ENCODE measurements around the gene DIRAS1.
"Not testable (repeated sequence)": the region's sequence is repeated elsewhere in the genome, so short reads cannot be mapped to it uniquely, and the experiment has no call there.

The DIRAS1 gene

DNA sequence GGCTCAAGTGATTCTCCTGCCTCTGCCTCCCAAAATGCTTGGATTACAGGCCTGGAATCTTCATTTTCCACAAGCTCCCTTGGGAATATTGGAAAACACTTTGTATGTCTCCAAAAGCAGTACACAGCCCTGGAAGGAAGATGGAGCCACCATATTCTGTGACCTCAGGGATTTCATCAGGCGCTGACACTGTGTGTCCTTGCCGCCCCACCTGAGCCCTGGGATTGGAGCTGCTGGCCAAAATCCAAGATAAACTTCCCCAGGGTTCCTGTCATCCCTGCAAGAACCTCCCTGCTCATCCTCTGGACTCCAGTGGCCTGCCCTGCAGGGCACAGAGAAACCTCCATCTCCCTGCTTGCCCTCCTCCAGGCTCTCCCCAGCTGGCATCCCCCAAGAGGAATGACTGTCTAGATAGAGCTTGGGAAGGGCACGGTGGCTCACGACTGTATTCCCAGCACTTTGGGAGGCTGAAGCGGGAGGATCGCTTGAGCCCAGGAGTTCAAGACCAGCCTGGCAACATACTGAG lies 17.4 kb downstream of the DIRAS1 start:
- DNase-seq = no peak

DNA sequence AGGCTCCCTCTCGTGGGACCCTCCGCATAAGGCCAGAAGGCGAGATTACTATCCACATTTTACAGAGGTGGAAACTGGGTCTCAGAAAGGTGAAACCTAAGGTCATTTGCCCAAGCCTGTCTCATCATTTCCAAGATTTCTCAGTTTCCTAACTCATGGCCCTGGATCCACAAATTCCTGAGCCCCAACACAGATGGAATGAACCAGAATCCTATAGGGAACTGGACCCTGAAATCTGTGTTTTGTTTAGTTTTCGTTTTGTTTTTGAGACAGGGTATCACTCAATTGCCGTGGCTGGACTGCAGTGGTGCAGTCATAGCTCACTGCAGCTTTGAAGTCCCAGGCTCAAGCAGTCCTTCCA lies 18.1 kb downstream of the DIRAS1 start:
- DNase-seq = no peak

DNA sequence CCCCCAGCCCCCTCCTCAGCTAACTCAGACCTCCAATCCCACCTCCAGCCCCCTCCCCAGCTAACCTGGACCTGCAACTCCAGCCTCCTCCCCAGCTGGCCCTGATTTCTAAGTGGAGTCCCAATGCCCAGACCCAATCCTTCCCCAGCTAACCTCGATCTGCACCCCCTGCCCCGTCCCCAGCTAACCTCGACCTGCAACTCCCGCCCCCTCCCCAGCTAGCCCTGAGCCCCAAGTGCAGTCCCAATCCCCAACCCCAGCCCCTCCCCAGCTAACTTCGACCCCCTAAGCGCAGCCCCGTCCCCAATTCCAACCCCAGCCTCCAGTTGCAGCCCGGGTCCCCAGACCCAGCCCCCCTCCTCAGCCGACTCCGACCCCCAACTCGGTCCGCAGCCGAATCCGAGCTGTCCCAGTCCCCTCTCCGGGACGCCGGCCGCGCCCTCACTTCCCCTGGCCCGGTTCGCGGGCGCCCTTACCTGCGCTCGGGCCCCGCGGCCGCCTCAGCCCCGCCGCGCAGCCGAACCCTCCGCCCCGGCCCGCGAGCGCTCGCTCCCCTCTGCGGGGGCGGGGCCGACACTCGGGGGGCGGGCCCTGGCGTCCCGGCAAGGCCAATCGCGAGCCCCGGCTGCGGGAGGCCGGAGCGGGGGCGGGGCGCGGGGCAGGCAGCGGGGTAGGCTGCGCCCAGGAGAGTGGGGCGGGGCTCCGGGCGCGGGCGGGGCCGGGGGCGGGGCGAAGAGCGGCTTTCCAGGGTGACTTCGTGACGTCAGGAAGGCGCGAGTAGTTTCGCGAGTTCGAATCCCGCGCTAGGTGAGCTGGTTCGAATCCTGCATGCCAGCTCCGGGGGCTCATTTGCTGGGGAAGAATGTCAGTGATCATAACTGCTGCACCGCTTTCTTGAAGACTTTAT lies 18.7 kb downstream of the DIRAS1 start, which contains the start of gene GNG7:
Gene GNG7 (minus strand): TSS at position 525 of the 907 bp plus-strand sequence. CDS start 182,006 bp downstream, outside the sequence.
- DNase-seq = peak; percentile 95

DNA sequence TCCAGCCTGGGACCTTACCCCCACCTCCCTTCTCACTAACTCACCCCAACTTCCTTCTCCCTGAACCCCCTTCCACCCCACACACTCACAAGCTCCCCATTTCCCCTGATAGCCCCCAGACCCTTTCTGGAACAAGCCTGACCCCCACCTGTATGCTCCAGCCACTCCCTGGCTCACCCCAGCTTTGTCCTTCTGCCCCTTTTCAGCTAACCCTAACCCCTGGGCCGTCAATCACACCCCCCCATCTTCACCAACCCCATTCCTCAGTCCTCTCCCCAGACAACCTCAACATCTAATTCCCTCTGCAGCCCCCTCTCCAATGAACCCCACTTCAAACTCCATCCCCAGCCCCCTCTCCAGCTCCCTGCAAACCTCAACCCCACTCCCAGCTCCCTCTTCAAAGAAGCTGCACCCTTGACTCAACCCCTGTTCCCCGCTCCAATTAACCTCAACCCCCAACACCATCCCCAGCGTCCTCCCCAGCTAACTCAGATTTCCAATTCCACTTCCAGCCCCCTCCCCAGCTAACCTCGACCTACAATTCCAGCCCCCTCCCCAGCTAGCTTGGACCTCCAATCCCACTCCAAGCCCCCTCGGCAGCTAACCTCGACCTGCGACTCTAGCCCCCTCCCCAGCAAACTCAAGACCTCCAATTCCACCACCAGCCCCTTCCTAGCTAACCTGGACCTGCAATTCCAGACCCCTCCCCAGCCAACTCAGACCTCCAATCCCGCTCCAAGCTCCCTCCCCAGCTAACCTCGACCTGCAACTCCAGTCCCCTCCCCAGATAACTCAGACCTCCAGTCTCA lies 19.6 kb downstream of the DIRAS1 start:
- DNase-seq = no peak

- DNase-seq = no peak
These were observed 20.4 kb downstream of the DIRAS1 start for GRCh38 chr19:2700660-2701360.

DNA sequence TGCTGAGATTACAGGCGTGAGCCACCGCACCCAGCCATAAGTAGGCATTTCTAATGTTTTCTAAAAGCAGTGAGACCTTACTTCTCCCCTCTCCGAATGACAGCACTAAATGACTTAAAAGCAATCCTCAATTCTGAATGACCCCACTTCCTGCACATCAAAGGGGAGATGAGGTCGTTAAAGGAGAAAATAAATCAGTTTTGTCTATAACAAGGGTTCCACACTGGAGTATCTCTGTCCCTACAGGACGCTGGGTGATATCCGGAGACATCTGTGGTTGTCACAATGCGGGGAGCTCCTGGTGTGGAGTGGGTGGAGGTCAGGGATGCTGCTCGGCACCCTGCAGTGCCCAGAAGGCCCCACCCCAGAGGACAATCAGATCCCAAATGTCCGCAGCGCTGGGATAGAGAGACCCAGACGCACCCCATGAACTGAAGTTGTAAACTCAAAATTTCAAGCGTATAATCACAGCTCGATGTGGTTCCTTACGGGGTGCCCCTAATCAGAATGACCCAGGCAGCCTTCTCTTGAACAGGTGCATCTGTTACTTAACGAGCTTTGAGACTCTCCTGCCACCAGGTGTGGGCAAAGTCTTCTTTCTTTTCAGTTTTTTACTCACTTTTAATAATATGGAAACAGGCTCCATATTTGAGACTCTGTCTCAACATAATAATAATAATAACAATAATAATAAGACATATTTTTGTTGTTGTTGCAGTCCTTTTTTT lies 21.6 kb downstream of the DIRAS1 start:
- DNase-seq = no peak

GRCh38 chr19:2694196-2694595 lies 27.0 kb downstream of the DIRAS1 start:
- DNase-seq = no peak

DNA sequence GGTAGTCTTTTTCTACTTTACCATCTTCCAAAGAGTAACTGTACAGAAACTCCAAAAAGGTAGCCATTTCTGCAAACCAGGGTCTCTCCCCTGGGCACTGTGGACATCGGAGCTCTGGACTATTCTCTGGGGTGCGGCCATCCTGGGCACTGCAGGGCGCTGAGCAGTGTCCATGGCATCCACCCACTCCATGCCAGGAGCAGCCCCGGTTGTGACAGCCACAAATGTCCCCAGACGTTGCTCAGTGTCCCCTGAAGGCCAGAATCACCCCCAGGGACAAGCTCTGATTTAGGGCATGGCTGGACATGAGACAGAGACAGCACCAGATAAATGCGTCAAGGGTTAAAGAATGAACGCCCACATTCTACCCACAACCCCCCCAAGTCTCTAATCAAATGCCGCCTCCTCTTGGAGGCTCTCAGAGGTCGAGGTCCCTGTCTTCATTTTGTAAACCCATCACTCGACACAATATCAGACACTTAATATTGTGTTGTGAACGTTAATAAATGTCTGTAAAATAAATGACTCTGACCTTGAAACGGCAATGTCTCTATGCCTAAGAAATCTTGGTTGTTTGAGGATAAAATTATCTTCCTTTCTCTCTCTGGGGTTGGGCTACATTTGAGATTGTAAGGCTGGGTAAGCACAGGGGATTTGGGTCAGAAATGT lies 27.5 kb downstream of the DIRAS1 start:
- no peak for DNase-seq

GRCh38 chr19:2691951-2692350 lies 29.2 kb downstream of the DIRAS1 start:
- no peak for DNase-seq

- DNase-seq = no peak
These were observed 30.3 kb downstream of the DIRAS1 start for GRCh38 chr19:2690856-2691255.

DNA sequence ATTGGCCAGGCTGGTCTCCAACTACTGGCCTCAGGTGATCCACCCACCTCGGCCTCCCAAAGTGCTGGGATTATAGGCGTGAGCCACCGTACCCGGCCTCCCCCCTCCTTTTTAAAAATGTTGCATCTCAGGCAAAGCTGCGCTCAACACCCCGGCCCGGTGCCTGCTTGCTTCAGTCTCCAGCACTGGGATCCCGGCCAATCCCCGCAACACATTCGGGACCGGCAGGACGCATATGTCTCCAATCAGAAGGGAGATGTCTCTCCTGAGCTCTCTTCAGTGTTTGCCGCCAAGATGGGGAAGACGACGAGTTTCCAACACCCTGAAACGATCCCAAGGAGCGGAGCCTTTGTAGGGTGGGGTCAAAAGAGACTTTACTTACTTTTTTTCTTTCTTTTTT lies 34.8 kb downstream of the DIRAS1 start:
- DNase-seq = no peak

GRCh38 chr19:2685204-2685704 lies 35.9 kb downstream of the DIRAS1 start:
- no peak for DNase-seq

- DNase-seq = no peak
These were observed 37.7 kb downstream of the DIRAS1 start for GRCh38 chr19:2683430-2684003.

GRCh38 chr19:2680808-2681207 lies 40.4 kb downstream of the DIRAS1 start:
- peak; percentile 76 for DNase-seq

- DNase-seq = no peak
These were observed 41.7 kb downstream of the DIRAS1 start for GRCh38 chr19:2679439-2679838.

GRCh38 chr19:2678948-2679347 lies 42.2 kb downstream of the DIRAS1 start:
- DNase-seq = not testable (repeated sequence)

DNA sequence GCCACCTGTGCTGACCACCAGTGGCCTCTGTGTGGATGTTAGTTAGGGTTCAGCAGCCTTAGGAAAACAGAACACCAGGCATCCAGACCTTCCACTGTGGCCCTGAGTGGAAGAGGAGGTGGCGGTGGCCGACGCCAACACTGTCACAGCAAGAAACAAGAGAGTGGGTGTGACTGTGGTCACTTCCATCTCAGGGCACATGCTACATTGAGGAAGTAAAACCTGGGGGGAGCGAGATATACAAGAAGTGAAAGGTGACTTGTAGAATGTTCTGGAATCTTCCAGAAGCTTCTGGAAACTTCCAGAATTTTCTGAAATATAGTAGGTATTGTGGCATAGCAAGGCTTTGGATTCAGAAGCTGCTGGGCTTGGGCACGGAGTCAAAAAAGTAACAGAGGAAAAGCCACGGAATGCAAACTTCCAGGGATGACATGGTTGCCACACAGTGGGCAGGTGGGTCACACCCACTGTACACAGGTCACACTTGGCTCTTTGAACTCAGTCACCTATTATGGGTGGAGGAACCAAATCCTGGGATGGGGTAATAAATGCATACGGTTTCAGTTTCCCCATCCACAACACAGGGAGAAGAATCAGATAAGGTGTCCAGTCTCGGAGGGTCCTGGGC lies 43.0 kb downstream of the DIRAS1 start:
- DNase-seq = peak; percentile 78

DNA sequence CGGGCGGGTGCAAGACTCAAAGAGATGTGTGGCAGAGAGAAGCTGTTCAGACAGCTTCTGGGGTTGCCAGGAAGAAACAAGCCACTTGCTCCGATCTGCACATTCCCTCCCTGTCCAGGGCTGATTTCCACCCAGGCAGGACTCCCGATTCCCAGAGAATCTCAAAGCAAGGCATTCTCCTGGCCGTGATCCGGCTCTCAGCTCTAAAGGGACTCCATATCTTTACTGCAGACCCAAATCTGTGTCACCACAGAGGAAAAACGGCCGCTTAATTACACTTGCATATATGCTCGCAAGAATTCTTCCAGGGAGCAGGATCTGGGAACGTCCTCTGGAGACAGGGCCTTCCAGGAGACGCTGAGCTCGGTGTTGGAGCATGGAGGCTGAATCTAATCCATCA lies 44.3 kb downstream of the DIRAS1 start:
- no peak for DNase-seq

GRCh38 chr19:2675892-2676291 lies 45.3 kb downstream of the DIRAS1 start:
- no peak for DNase-seq

GRCh38 chr19:2670217-2670616 lies 51.0 kb downstream of the DIRAS1 start:
- no peak for DNase-seq
